Spleen (tissue), 7 donors: ENCODE results near the gene MCRIP1.

ENCODE experiments used
- CTCF ChIP-seq, 11 experiments: fragments of 200-600 bp in 7 of 11; fragments of 450-650 bp in 4 of 11; sonication (generic) in 4 of 11; IDR thresholded peaks in 8 of 11; conservative IDR thresholded peaks in 3 of 11; 1 replicate in 7 of 11; 2 replicates in 4 of 11; pipeline versions ENCODE4 v1.4.0 to v1.8.0; 2016 to 2021; ENCODE audit warnings: antibody characterized with exemption in 11 of 11, inconsistent platforms in 4 of 11, mild to moderate bottlenecking in 1 of 11
- POLR2A ChIP-seq, 3 donors: fragments of 450-650 bp; IDR thresholded peaks; one replicate each; pipeline ENCODE4 v1.5.1; 2017; ENCODE audit warnings: antibody characterized with exemption in 3 of 3, mild to moderate bottlenecking in 1 of 3
- POLR2AphosphoS5 ChIP-seq, 3 donors: sonication (generic); formaldehyde crosslinking; IDR thresholded peaks; one replicate each; pipeline ENCODE4 v1.5.1; 2017; ENCODE audit warnings: antibody characterized with exemption in 3 of 3
- donor health status: DM: no; HTN: no; CAD: no; lungs with moderate emphysema.
- donor health status: DM: no; HTN: no; CAD: no.
- donor health status: DM: no; HTN: no; CAD: no.

- TF ChIP-seq CTCF (IDR thresholded peaks at IDR 0.05 in 8 of 11, conservative IDR thresholded peaks at IDR 0.05 in 3 of 11) (no peak), POLR2AphosphoS5 (IDR thresholded peaks at IDR 0.05) (no peak), POLR2A (IDR thresholded peaks at IDR 0.05) (no peak)
Observed at GRCh38 chr17:81801327-81801726, 31.8 kb downstream of the MCRIP1 start.
